HepG2 (cell line): ENCODE results near the gene ABCG1. TPM values are rescaled to one million over a fixed set of nuclear protein-coding genes. Genes with fewer than 3 reads are reported as not detected.
A peak's percentile ranks its signal among the peaks of the same experiment; 100 is the strongest.

Source experiments
- ATAC-seq: fragments of 200-7000 bp; cut with Tn5 transposase; 3 replicates; pipeline ENCODE4 v1.9.1; 2020; ENCODE audit warnings: mild to moderate bottlenecking, moderate library complexity
- BruUV-seq: library from RNA; stranded (reverse); fragments of 400-500 nt; replicated peaks from 2 replicates; lab custom pipeline; 2021; lab: Mats Ljungman, UMichigan
- CTCF ChIA-PET: fragments of 300-600 bp; formaldehyde crosslinking; extraction: SDS; loops from one replicate; lab custom pipeline; 2021; ENCODE audit warnings: low total read pairs, inconsistent platforms, low intra/inter-chr PET ratio; lab: Yijun Ruan, JAX
- POLR2A ChIA-PET: fragments of 350-600 bp; sonication (Branson Sonifier 250); formaldehyde crosslinking; loops from one replicate; lab custom pipeline; 2020; ENCODE audit warnings: antibody characterized with exemption, inconsistent platforms; lab: Yijun Ruan, JAX
- DNase-seq: peaks from one replicate; pipeline ENCODE4 v3.0.0-alpha.2; 2015; ENCODE audit warnings: low spot score
- FAIRE-seq: peaks from 3 replicates; lab custom pipeline; 2011; peaks lifted over from hg19 to GRCh38; lab: Jason Lieb, UNC
- H2AFZ ChIP-seq: one replicate; pipeline ENCODE4 v1.6.1; 2011; ENCODE audit warnings: low read length, inconsistent platforms
- H3K27ac ChIP-seq: fragments of 300-600 bp; 3 replicates; pipeline ENCODE4 v1.8.0; 2011; ENCODE audit warnings: mixed run types, mild to moderate bottlenecking, mixed read lengths, low read length, inconsistent platforms; ENCODE audit not compliant: insufficient read depth; ENCODE audit errors: extremely low read length
- H3K27me3 ChIP-seq, 2 experiments: fragments of 200-600 bp in 1 of 2; 2 replicates in 1 of 2; 3 replicates in 1 of 2; pipeline versions ENCODE4 v1.6.0 to v1.8.0; 2011; ENCODE audit warnings: low read length in 2 of 2, mild to moderate bottlenecking in 2 of 2, moderate library complexity in 2 of 2, inconsistent platforms in 1 of 2; ENCODE audit not compliant: insufficient read depth in 2 of 2, control insufficient read depth in 1 of 2
- H3K36me3 ChIP-seq, 2 experiments: fragments of 200-600 bp in 1 of 2; replicated peaks in 1 of 2; 2 replicates in 1 of 2; 3 replicates in 1 of 2; pipeline versions ENCODE4 v1.5.1 to v1.8.0; 2011; ENCODE audit warnings: low read length in 2 of 2, inconsistent platforms in 1 of 2; ENCODE audit not compliant: insufficient read depth in 2 of 2, control insufficient read depth in 1 of 2
- H3K4me1 ChIP-seq: 2 replicates; pipeline ENCODE4 v1.5.1; 2012; ENCODE audit warnings: low read length, inconsistent platforms; ENCODE audit not compliant: insufficient read depth
- H3K4me2 ChIP-seq: 2 replicates; pipeline ENCODE4 v1.6.0; 2011; ENCODE audit warnings: low read depth, low read length, inconsistent platforms
- H3K4me3 ChIP-seq, 3 experiments: fragments of 200-600 bp in 1 of 3; sonication (generic), shearing (Covaris generic) in 1 of 3; replicated peaks in 1 of 3; 2 replicates each; pipeline ENCODE4 v1.5.1; 2011 to 2016; ENCODE audit warnings: low read length in 3 of 3, inconsistent platforms in 2 of 3, low read depth in 2 of 3, mild to moderate bottlenecking in 2 of 3, control low read depth in 1 of 3, mixed read lengths in 1 of 3; ENCODE audit not compliant: insufficient read depth in 1 of 3
- H3K79me2 ChIP-seq: one replicate; pipeline ENCODE4 v1.6.1; 2011; ENCODE audit warnings: low read length, inconsistent platforms; ENCODE audit not compliant: insufficient read depth
- H3K9ac ChIP-seq: 2 replicates; pipeline ENCODE4 v1.6.0; 2011; ENCODE audit warnings: mild to moderate bottlenecking, low read depth, low read length, inconsistent platforms; ENCODE audit not compliant: insufficient read depth
- H3K9me3 ChIP-seq: 2 replicates; pipeline ENCODE4 v1.5.1; 2012; ENCODE audit warnings: mild to moderate bottlenecking, low read length
- H4K20me1 ChIP-seq: 2 replicates; pipeline ENCODE4 v1.6.0; 2011; ENCODE audit warnings: inconsistent platforms, mild to moderate bottlenecking, low read length, moderate library complexity; ENCODE audit not compliant: insufficient read depth
- BRF2 ChIP-seq: sonication (generic); formaldehyde crosslinking; IDR thresholded peaks from 2 replicates; pipeline ENCODE4 v1.8.1; 2022; ENCODE audit warnings: mild to moderate bottlenecking, missing genetic modification reagents
- FOXK1 ChIP-seq: sonication (generic); formaldehyde crosslinking; IDR thresholded peaks from 2 replicates; pipeline ENCODE4 v1.4.0; 2020; ENCODE audit warnings: low read depth, missing genetic modification reagents, borderline replicate concordance
- FOXO1 ChIP-seq: sonication (generic); formaldehyde crosslinking; IDR thresholded peaks from 2 replicates; pipeline ENCODE4 v1.4.0; 2020; ENCODE audit warnings: missing genetic modification reagents
- POGK ChIP-seq: sonication (generic); formaldehyde crosslinking; conservative IDR thresholded peaks from 2 replicates; pipeline ENCODE4 v1.8.0; 2022; ENCODE audit warnings: mild to moderate bottlenecking, moderate library complexity, missing genetic modification reagents
- RFX5 ChIP-seq: IDR thresholded peaks from 2 replicates; pipeline ENCODE4 v1.6.1; 2011; ENCODE audit warnings: low read depth, low read length, improper control_type of control experiment
- ZFY ChIP-seq: sonication (generic); formaldehyde crosslinking; IDR thresholded peaks from 2 replicates; pipeline ENCODE4 v1.4.0; 2020; ENCODE audit warnings: missing genetic modification reagents
- ZNF263 ChIP-seq: sonication (generic); formaldehyde crosslinking; IDR thresholded peaks from 2 replicates; pipeline ENCODE4 v1.4.0; 2020; ENCODE audit warnings: missing genetic modification reagents
- WGBS: methylation state at CpG from one replicate; pipeline ENCODE4 v1.1.6; 2017; ENCODE audit warnings: low lambda C conversion rate; 5-methylcytosine and 5-hydroxymethylcytosine counted together
- in situ Hi-C: cut with HindIII; loops from 2 replicates; pipeline ENCODE4 v1.10.0; 2017; ENCODE audit warnings: low pct_unique_long_range_greater_than_20kb; ENCODE audit not compliant: extremely low pct_ligation_motif_present
- intact Hi-C: fragments of 100-400 bp; cut with micrococcal nuclease; formaldehyde crosslinking; loops from one replicate; pipeline ENCODE4 v1.10.0; 2022; ENCODE audit not compliant: unreplicated experiment
- polyA plus RNA-seq, 8 experiments: library from polyadenylated mRNA; depleted of rRNA in 3 of 8; stranded (reverse) in 7 of 8; unstranded in 1 of 8; fragments of >200 nt; fragmentation: Illumina TruSeq in 4 of 8; extraction: Trizol in 4 of 8; gene quantifications; 2 replicates each; pipeline versions ENCODE4 v1.2.1 to v1.2.3, GENCODE V29; 2011 to 2016; ENCODE audit warnings: low read depth in 4 of 8, missing spikeins in 1 of 8, mixed read lengths in 1 of 8; ENCODE audit not compliant: insufficient read depth in 1 of 8
- total RNA-seq, 5 experiments: library from RNA; depleted of rRNA; stranded (reverse); fragments of >200 nt; fragmentation: Illumina TruSeq; extraction: Trizol; gene quantifications; 2 replicates each; pipeline ENCODE4 v1.2.3, GENCODE V29; 2016; ENCODE audit warnings: low read depth in 1 of 5

ABCG1 gene
- total and polyA plus RNA-seq, 2 of the 13 experiments (the other 11 are each of a cell fraction or from before 2014, with no cell fraction given), result 0.04 TPM; not detected in 1

DNA sequence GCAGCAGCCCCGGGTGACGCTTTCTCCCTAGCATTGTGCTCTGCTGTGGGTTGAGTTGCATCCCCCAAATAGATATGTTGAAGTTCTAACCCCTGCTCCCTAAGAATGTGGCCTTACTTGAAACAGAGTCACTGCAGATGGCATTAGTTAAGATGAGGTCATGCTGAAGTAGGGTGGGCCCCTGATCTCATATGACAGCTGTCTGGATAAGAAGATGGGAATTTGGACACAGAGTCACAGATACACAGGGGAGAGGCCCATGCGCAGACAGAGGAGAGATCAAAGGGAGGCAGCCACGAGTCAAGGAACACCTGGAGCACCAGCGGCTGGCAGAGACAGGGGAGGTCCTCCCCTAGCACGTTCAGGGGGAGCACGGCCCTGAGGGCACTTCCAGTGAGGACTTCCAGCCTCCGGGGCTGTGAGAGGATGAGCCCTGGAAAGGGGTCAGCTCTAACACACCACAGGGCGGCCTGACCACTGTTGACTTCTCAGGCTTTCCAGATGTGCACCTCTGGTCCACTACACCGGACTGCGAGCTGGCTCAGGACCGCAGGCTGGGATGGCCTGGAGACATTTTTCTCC is 46.4 kb downstream of the ABCG1 start:
- H3K4me3 ChIP-seq, result no peak overlapping the region
- no peaks in the 10 kb centered on the region for H3K36me3 ChIP-seq
- in situ Hi-C loops (no loop called here), intact Hi-C loops (no loop called here)
- no peak overlapping the region for H3K9ac ChIP-seq
- ChIA-PET POLR2A (no interaction called here), CTCF (no interaction called here)
- no peak overlapping the region for H3K27ac ChIP-seq
- 65% methylated on average over 5 of the region's 12 CpGs for WGBS
- no TSS peak for BruUV-seq
- H3K4me1 ChIP-seq, result peaks cover 28% of the 10 kb centered on the region
- H3K79me2 ChIP-seq, result no peaks in the 10 kb centered on the region
- no peak for ATAC-seq
- H4K20me1 ChIP-seq, result no peaks in the 10 kb centered on the region; the same call in 1 of the 2 replicates
- TF ChIP-seq ZNF263 (CRISPR knock-in tag) (peak; percentile 63), BRF2 (no peak), POGK (CRISPR knock-in tag) (no peak)
- H3K9me3 ChIP-seq, result no peaks in the 10 kb centered on the region
- peaks cover 3 to 30% of the 10 kb centered on the region in 2 experiments; a peak in 4 of 5 replicates for H3K27me3 ChIP-seq
- no peak for FAIRE-seq
- DNase-seq, result no peak
- no peak overlapping the region for H3K4me2 ChIP-seq
- no peak overlapping the region for H2AFZ ChIP-seq

GRCh38 chr21:42266971-42267556 is 48.1 kb downstream of the ABCG1 start:
- in situ Hi-C loops, result no loop called here
- WGBS, result 86% methylated on average over 6 of the region's 7 CpGs
- intact Hi-C loops, result no loop called here
- Histone ChIP-seq H3K9ac (no peak overlapping the region), H3K4me1 (peaks cover 18% of the 10 kb centered on the region), H3K27ac (no peak overlapping the region), H3K27me3 (peaks cover 1 to 23% of the 10 kb centered on the region in 2 experiments; a peak in 4 of 5 replicates), H3K79me2 (no peaks in the 10 kb centered on the region), H3K36me3 (no peaks in the 10 kb centered on the region), H3K9me3 (no peaks in the 10 kb centered on the region), H4K20me1 (no peaks in the 10 kb centered on the region; the same call in 1 of the 2 replicates), H2AFZ (no peak overlapping the region), H3K4me2 (no peak overlapping the region), H3K4me3 (no peak overlapping the region)
- no peak for TF ChIP-seq RFX5
- TF ChIP-seq FOXK1 (CRISPR knock-in tag), result no peak
- no peak for TF ChIP-seq ZFY (CRISPR knock-in tag)
- TF ChIP-seq FOXO1 (CRISPR knock-in tag), result no peak
- ATAC-seq, result no peak
- POLR2A ChIA-PET, result no interaction called here
- CTCF ChIA-PET, result no interaction called here
- no peak for FAIRE-seq
- BruUV-seq, result no TSS peak
- DNase-seq, result no peak
